Breast epithelium (tissue), 4 donors: ENCODE measurements around the gene TP63. TPM values are rescaled to one million over a fixed set of nuclear protein-coding genes. Genes with fewer than 3 reads are reported as not detected.

Experiments used
- DNase-seq, 2 donors: peaks; one replicate each; pipeline ENCODE4 v3.0.0-alpha.2; 2019; ENCODE audit warnings: low spot score in 2 of 2
- H3K27ac ChIP-seq, 2 donors: fragments of 200-600 bp; sonication (generic) in 1 of 2; one replicate each; pipeline ENCODE4 v1.5.1; 2016 to 2019; ENCODE audit warnings: mild to moderate bottlenecking in 1 of 2
- H3K27me3 ChIP-seq, 2 donors: fragments of 200-600 bp; sonication (generic) in 1 of 2; one replicate each; pipeline versions ENCODE4 v1.5.1 to v1.6.0; 2017 to 2019; ENCODE audit warnings: control low read depth in 1 of 2, mild to moderate bottlenecking in 1 of 2
- H3K36me3 ChIP-seq: fragments of 200-600 bp; one replicate; pipeline ENCODE4 v1.5.1; 2019
- H3K4me1 ChIP-seq, 2 donors: fragments of 200-600 bp; sonication (generic); one replicate each; pipeline ENCODE4 v1.5.1; 2016 to 2019; ENCODE audit warnings: control low read depth in 1 of 2
- H3K4me3 ChIP-seq, 3 donors: fragments of 200-600 bp; sonication (generic); 1 replicate in 2 of 3; 2 replicates in 1 of 3; pipeline ENCODE4 v1.5.1; 2016 to 2019; ENCODE audit warnings: mild to moderate bottlenecking in 3 of 3, moderate library complexity in 2 of 3
- H3K9me3 ChIP-seq, 2 donors: fragments of 200-600 bp; sonication (generic) in 1 of 2; one replicate each; pipeline ENCODE4 v1.5.1; 2016 to 2019; ENCODE audit warnings: control low read depth in 1 of 2
- CTCF ChIP-seq, 3 donors: fragments of 450-650 bp; IDR thresholded peaks; one replicate each; pipeline ENCODE4 v1.5.1; 2016 to 2017; ENCODE audit warnings: antibody characterized with exemption in 3 of 3, mild to moderate bottlenecking in 3 of 3, moderate library complexity in 3 of 3
- POLR2A ChIP-seq: fragments of 450-650 bp; IDR thresholded peaks from one replicate; pipeline ENCODE4 v1.6.1; 2016; ENCODE audit warnings: antibody characterized with exemption, mild to moderate bottlenecking, moderate library complexity
- POLR2AphosphoS5 ChIP-seq, 3 donors: sonication (generic); formaldehyde crosslinking; IDR thresholded peaks; one replicate each; pipeline ENCODE4 v1.6.1; 2017; ENCODE audit warnings: antibody characterized with exemption in 3 of 3
- intact Hi-C: fragments of 100-400 bp; cut with DNase I; formaldehyde crosslinking; loops from one replicate; pipeline ENCODE4 v1.15.1; 2023; ENCODE audit warnings: low total_unique reads
- total RNA-seq, 3 donors: library from RNA; depleted of rRNA; stranded (reverse); fragments of >200 nt; gene quantifications; one replicate each; pipeline ENCODE4 v1.1.0, GENCODE V29; 2016

Gene TP63
- total RNA-seq, 3 donors from 2014 or later, result 0.96 to 47.7 (median 20.0) TPM

GRCh38 chr3:189853906-189854305 lies 222.7 kb downstream of the TP63 start:
- no peaks in the 10 kb centered on the region for H3K4me1 ChIP-seq
- H3K4me3 ChIP-seq, result no peak overlapping the region
- no peak overlapping the region for H3K27ac ChIP-seq
- no peak for DNase-seq
- H3K36me3 ChIP-seq, result no peaks in the 10 kb centered on the region
- no peaks in the 10 kb centered on the region for H3K27me3 ChIP-seq
- no peaks in the 10 kb centered on the region for H3K9me3 ChIP-seq
- TF ChIP-seq POLR2A (no peak), CTCF (IDR thresholded peaks at IDR 0.05) (no peak), POLR2AphosphoS5 (IDR thresholded peaks at IDR 0.05) (no peak)
- intact Hi-C loops, result no loop called here

GRCh38 chr3:189860296-189860695 lies 229.1 kb downstream of the TP63 start:
- H3K36me3 ChIP-seq, result no peaks in the 10 kb centered on the region
- H3K4me3 ChIP-seq, result no peak overlapping the region
- H3K9me3 ChIP-seq, result no peaks in the 10 kb centered on the region
- TF ChIP-seq CTCF (IDR thresholded peaks at IDR 0.05), result no peak
- TF ChIP-seq POLR2AphosphoS5 (IDR thresholded peaks at IDR 0.05), result no peak
- no peak for TF ChIP-seq POLR2A
- no peak overlapping the region for H3K27ac ChIP-seq
- intact Hi-C loops, result no loop called here
- no peak for DNase-seq
- no peaks in the 10 kb centered on the region for H3K27me3 ChIP-seq
- H3K4me1 ChIP-seq, result no peaks in the 10 kb centered on the region

GRCh38 chr3:189862385-189862998 lies 231.3 kb downstream of the TP63 start:
- Histone ChIP-seq H3K4me3 (peak overlapping the region in 1 of 3 donors; percentile 33), H3K9me3 (no peaks in the 10 kb centered on the region), H3K4me1 (no peaks in the 10 kb centered on the region), H3K36me3 (no peaks in the 10 kb centered on the region), H3K27ac (peak overlapping the region; percentile 53 to 87), H3K27me3 (no peaks in the 10 kb centered on the region)
- TF ChIP-seq POLR2AphosphoS5 (IDR thresholded peaks at IDR 0.05) (peak in 1 of 3 donors; percentile 37), POLR2A (no peak)
- intact Hi-C loops, result no loop called here
- peak in 1 of 2 donors; percentile 57 for DNase-seq

DNA sequence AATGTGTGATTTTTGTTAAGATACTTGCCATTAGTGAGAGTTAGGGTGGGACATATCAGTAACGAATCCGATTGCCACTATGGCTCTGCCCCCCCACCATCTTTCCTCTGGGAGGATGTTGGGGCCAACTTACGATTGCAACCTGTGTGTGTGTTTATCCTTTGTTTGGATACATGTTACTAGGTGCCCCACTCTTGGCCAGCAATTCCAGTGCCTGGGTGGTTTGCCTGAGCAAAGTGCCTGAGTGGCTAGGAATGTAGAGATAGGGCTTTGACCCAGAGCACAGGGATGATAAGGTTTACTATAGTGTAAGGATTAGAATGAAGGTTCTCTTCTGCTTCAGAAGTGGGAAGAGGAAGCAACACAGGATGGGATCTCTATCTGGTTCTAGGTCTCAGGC lies 231.8 kb downstream of the TP63 start:
- H3K27me3 ChIP-seq, result no peaks in the 10 kb centered on the region
- intact Hi-C loops, result no loop called here
- H3K4me3 ChIP-seq, result peak overlapping the region in 1 of 3 donors; percentile 33
- no peaks in the 10 kb centered on the region for H3K36me3 ChIP-seq
- TF ChIP-seq POLR2AphosphoS5 (IDR thresholded peaks at IDR 0.05) (no peak), CTCF (IDR thresholded peaks at IDR 0.05) (no peak), POLR2A (no peak)
- H3K4me1 ChIP-seq, result no peaks in the 10 kb centered on the region
- peak in 1 of 2 donors; percentile 68 for DNase-seq
- no peaks in the 10 kb centered on the region for H3K9me3 ChIP-seq
- peak overlapping the region; percentile 53 to 87 for H3K27ac ChIP-seq

DNA sequence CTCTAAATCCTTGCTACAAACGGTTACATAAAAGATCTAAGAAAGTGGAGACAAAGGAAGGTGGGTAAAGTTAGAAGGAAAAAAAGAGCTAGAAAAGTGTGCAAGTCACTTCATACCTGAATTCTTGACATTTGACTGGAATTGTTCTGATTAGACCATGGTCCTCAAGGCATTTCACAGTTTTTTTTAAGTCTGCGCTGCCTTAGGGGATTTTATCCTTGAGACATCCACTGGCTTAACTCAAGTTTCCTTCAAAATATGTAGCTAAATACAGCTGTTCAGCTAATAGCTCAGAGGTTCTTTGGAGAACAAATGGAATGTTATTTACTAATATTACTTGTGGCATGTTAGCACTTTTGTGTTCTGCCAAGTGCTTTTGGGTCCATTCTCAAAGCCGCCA lies 236.9 kb downstream of the TP63 start:
- TF ChIP-seq POLR2A, result no peak
- TF ChIP-seq CTCF (IDR thresholded peaks at IDR 0.05), result no peak
- no peak for TF ChIP-seq POLR2AphosphoS5 (IDR thresholded peaks at IDR 0.05)
- H3K4me3 ChIP-seq, result no peak overlapping the region
- intact Hi-C loops, result no loop called here
- H3K4me1 ChIP-seq, result no peaks in the 10 kb centered on the region
- DNase-seq, result no peak
- H3K27ac ChIP-seq, result no peak overlapping the region
- no peaks in the 10 kb centered on the region for H3K36me3 ChIP-seq
- H3K27me3 ChIP-seq, result no peaks in the 10 kb centered on the region
- no peaks in the 10 kb centered on the region for H3K9me3 ChIP-seq
